GM12891 (cell line): ENCODE measurements around the gene SNRPA.

Source experiments
- POLR2A ChIP-seq: IDR thresholded peaks from 2 replicates; pipeline ENCODE4 v1.6.1; 2011; ENCODE audit warnings: low read depth, low read length, control low read depth
- POLR2AphosphoS5 ChIP-seq: IDR thresholded peaks from 2 replicates; pipeline ENCODE4 v1.6.1; 2011; ENCODE audit warnings: low read depth, low read length, control low read depth
- SPI1 ChIP-seq: IDR thresholded peaks from 2 replicates; pipeline ENCODE4 v1.6.1; 2011; ENCODE audit warnings: low read depth, low read length, control low read depth
- TAF1 ChIP-seq: IDR thresholded peaks from 2 replicates; pipeline ENCODE4 v1.6.1; 2011; ENCODE audit warnings: low read depth, low read length, control low read depth

- TF ChIP-seq SPI1 (no peak), POLR2A (no peak), POLR2AphosphoS5 (no peak), TAF1 (no peak)
Observed at GRCh38 chr19:40724315-40724714, 26.7 kb upstream of the SNRPA start.
